Measurements from ENCODE around the gene EGFL7. TPM values are rescaled to one million over a fixed set of nuclear protein-coding genes. Genes with fewer than 3 reads are reported as not detected.

EGFL7 gene
- total and polyA plus RNA-seq, 10 of the 15 experiments (the other 5 are each of a cell fraction or from before 2014, with no cell fraction given) = 0.06 to 0.46 (median 0.19) TPM; not detected in 5

DNA sequence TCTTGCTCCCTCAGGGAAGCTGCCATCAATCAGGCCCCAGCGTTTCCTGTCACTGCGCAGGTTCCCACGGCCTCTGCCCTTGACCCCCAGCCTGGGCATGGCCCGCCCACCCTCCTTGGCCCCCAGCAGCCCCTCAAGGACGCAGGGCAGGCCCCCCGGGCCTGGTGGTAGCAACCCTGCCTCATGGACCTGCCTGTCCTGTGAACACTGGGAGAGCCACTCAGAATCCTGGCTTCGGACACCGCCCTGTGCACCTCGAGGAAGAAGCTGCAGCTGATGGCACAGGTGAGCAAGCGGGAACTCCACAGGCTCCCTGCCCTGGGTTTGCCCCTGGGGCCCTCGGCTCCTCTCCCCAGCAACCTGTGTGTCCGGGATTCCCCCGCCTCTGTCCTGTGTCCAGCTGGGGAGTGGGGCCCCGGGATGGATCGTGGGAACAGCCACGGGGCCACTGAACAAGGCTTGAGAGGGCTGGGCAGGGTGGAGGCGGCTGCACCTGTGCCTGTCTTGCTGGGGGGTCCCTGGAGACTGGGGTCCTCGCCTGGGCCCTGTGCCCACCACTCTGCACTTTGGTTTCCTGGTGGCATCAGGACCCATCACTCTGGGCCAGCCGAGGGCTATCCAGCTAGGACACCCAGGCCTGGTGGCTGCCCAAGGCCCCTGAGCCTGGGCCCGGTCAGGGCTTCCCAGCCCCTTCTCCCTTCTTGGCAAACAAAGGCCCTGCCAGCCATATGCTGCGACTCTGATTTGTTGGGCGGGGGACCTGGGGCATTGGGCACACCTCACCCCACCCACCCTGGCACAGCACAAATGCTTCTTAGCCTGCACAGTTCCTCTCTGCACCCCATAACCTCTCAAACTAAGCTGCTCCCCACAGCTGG lies 33.5 kb upstream of the EGFL7 start:
- ATAC-seq = no peak
- H3K9ac ChIP-seq (ENCODE audit: control insufficient read depth, insufficient read depth, low read length) = no peak overlapping the region
- ChIA-PET RAD21 (ENCODE audit: unreplicated experiment) (interaction anchor here (0.7 to 7.7 kb wide), 5 partner anchors 40 to 266 kb away, joined by 3 to 126 read pairs (median 5); no protein-coding TSS in a partner anchor), SMC1A (ENCODE audit: uncharacterized antibody, unreplicated experiment) (interaction anchor here (0.7 to 1.8 kb wide), 5 partner anchors 22 to 141 kb away, joined by 3 to 14 read pairs (median 3); no protein-coding TSS in a partner anchor), POLR2A (interaction anchor here (0.6 to 1.0 kb wide), 3 partner anchors 77 to 671 kb away, joined by 3 read pairs; no protein-coding TSS in a partner anchor), CTCF (interaction anchor here (0.6 to 8.5 kb wide), 8 partner anchors 11 to 228 kb away, joined by 3 to 223 read pairs (median 6); no protein-coding TSS in a partner anchor)
- no peaks in the 10 kb centered on the region; a peak in 2 of 4 replicates for H3K27me3 ChIP-seq (replicated peaks in 1 of 2; ENCODE audit: control insufficient read depth in 2 of 2, insufficient read depth in 2 of 2, low read length in 1 of 2)
- H2AFZ ChIP-seq (ENCODE audit: control insufficient read depth, low read depth, low read length) = no peak overlapping the region
- TF ChIP-seq TCF7 (IDR thresholded peaks at IDR 0.05; ENCODE audit: borderline replicate concordance) (no peak), SUPT20H (IDR thresholded peaks at IDR 0.05; ENCODE audit: borderline replicate concordance, control insufficient read depth, low read depth, low read length) (no peak), SRF (IDR thresholded peaks at IDR 0.05; ENCODE audit: low read depth in 2 of 2, low read length in 2 of 2) (no peak), PML (IDR thresholded peaks at IDR 0.05; ENCODE audit: low read length) (no peak)
- TF ChIP-seq, protein P1, sequence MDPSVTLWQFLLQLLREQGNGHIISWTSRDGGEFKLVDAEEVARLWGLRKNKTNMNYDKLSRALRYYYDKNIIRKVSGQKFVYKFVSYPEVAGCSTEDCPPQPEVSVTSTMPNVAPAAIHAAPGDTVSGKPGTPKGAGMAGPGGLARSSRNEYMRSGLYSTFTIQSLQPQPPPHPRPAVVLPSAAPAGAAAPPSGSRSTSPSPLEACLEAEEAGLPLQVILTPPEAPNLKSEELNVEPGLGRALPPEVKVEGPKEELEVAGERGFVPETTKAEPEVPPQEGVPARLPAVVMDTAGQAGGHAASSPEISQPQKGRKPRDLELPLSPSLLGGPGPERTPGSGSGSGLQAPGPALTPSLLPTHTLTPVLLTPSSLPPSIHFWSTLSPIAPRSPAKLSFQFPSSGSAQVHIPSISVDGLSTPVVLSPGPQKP (IDR thresholded peaks at IDR 0.05; ENCODE audit: low read depth, low read length) = no peak
- no peak overlapping the region for H3K4me2 ChIP-seq (ENCODE audit: control insufficient read depth, insufficient read depth)
- H4K20me1 ChIP-seq (ENCODE audit: control insufficient read depth, insufficient read depth) = no peaks in the 10 kb centered on the region
- no peaks in the 10 kb centered on the region; the same call in 1 of the 2 replicates for H3K4me1 ChIP-seq (ENCODE audit: control insufficient read depth, insufficient read depth, low read length)
- H3K4me3 ChIP-seq = no peak overlapping the region
- no TSS peak for BruUV-seq (replicated peaks)
- in situ Hi-C loops (cut with MboI) = loop anchor here (5.0 kb wide), 1 partner anchor 137 kb away; no protein-coding TSS in a partner anchor
- no peaks in the 10 kb centered on the region for H3K9me3 ChIP-seq (replicated peaks; ENCODE audit: control insufficient read depth, insufficient read depth, low read length)
- no peak overlapping the region for H3K27ac ChIP-seq (ENCODE audit: control insufficient read depth, insufficient read depth)
- no peaks in the 10 kb centered on the region for H3K79me2 ChIP-seq (ENCODE audit: control insufficient read depth, insufficient read depth, low read length)
- FAIRE-seq = no peak
- intact Hi-C loops (cut with micrococcal nuclease; ENCODE audit: unreplicated experiment) = no loop called here
- no peaks in the 10 kb centered on the region for H3K36me3 ChIP-seq (ENCODE audit: control insufficient read depth in 2 of 2, insufficient read depth in 2 of 2, low read length in 1 of 2)
- 15% methylated on average over 22 of the region's 22 CpGs for WGBS (ENCODE audit: insufficient coverage, insufficient replicate concordance, low lambda C conversion rate, missing lambda C conversion rate)
- DNase-seq (ENCODE audit: low read depth, low spot score) = no peak

Data from GM12878 (cell line).